ENCODE measurements around the gene FBXW10B.
"Not testable (repeated sequence)": the region's sequence is repeated elsewhere in the genome, so short reads cannot be mapped to it uniquely, and the experiment has no call there.

Gene FBXW10B, protein sequence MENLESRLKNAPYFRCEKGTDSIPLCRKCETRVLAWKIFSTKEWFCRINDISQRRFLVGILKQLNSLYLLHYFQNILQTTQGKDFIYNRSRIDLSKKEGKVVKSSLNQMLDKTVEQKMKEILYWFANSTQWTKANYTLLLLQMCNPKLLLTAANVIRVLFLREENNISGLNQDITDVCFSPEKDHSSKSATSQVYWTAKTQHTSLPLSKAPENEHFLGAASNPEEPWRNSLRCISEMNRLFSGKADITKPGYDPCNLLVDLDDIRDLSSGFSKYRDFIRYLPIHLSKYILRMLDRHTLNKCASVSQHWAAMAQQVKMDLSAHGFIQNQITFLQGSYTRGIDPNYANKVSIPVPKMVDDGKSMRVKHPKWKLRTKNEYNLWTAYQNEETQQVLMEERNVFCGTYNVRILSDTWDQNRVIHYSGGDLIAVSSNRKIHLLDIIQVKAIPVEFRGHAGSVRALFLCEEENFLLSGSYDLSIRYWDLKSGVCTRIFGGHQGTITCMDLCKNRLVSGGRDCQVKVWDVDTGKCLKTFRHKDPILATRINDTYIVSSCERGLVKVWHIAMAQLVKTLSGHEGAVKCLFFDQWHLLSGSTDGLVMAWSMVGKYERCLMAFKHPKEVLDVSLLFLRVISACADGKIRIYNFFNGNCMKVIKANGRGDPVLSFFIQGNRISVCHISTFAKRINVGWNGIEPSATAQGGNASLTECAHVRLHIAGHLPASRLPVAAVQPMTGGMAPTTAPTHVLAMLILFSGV
- total RNA-seq, result 0.17 to 0.51 reads per million in 2 donors

DNA sequence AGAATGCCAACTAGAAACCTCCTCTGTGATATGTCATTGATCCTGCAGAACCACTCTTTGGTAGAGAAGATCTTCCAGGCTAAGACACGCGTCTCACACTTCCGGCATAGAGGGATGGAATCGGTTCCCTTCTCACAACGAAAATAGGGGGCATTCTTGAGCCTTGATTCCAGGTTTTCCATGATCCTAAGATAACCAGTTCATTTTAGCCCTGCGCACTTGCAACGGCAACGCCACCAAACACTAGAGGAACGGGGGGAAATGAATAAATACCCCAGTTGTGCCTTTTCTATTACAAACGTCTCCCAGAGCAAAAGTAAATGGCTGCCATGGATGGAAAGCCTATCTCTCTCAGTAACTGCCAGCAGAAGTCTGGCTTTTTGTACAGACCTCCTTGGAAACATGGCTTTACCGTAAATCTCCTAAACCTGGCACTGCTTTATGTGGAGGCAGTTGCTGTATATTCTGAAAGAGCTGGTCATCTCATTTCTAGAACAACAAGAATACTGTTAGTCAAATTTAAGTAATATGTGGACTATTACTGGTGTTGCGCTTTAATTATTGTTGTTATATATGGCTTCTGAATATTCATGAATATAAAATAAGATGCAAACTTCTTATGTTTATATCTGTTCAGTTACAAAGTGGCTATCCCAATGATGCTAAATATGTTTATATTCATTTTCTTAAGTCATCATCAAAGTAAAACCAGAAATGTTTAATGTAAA, at the start of gene FBXW10B:
Gene FBXW10B (minus strand): TSS at position 374 of the 728 bp plus-strand sequence. CDS start 192 bp downstream, at position 182.
- DNase-seq, result not testable (repeated sequence)

DNA sequence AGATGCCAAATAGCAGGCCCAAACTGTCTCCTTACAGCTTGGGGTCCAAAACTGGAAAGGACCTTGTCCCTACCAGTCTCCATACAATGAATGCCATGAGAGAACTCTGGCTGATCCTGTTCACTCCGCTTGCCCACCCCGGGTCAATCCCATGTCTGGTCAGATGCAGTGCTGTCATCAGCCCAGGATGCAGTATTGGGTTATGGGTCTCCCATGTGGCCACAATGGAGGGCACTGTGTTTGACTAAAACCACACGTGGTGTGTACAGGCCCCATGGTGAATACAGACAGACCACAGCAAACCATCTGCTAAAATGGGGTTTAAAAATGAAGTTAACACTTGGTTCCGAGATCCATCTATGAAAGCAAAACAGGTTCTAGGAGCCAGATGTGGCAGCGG, 44.2 kb upstream of the FBXW10B start:
- no peak for DNase-seq

DNA sequence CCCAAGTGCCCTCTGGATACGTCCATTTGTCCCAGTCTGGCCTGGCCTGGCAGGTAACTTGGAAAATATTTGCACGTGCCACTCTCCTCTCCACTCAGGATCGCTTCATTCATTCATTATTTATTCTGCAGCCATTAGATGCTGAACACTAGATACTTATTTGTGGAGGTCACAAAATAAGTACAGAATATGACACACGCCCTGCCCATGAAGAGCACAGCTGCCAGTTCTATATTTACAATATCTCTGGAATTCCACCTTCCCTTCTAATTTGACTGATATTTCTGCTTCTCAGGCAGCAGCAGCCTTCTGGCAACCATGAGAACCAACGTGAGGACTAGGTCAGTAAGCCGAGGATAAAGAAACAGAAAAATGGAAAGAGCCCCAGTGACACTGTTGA, 43.7 kb upstream of the FBXW10B start:
- no peak for DNase-seq

DNA sequence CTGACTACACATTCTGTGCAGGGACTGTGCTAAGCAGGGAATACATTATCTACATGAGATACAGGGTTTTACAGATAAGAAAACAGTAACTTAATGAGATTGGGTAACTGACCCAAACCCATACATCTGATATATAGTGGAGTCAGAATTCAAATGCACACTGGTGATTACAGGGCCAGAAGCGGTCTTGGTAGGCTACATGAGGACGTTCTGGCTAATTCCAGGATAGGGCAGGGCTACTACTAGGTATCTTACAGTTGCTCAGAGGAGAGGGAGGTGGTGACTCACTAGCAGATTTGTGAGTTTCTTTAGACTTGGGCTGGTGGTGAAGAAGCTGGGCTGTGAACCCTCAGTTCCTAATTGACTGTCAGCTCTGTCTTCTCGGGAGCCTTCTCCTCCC, 43.2 kb upstream of the FBXW10B start:
- DNase-seq, result no peak

DNA sequence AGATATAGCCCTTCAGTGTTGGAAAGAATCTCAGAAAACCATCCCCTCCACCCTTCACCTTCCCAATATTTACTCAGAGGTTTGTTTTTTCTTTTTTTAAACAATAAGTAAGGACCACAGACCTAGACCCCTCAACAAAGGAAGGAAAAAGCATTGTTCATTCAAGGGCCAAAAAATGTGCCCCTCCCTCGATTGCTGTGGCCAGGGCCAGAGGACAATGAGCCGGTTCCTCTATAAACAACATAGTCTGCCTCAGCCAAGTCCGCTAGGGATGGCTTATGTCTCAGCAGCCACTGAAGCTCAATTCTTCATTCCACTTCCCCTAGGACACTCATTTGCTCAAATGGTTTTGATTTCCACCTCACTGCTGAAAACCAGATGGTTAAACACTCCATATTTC, 40.6 kb upstream of the FBXW10B start:
- DNase-seq, result no peak

DNA sequence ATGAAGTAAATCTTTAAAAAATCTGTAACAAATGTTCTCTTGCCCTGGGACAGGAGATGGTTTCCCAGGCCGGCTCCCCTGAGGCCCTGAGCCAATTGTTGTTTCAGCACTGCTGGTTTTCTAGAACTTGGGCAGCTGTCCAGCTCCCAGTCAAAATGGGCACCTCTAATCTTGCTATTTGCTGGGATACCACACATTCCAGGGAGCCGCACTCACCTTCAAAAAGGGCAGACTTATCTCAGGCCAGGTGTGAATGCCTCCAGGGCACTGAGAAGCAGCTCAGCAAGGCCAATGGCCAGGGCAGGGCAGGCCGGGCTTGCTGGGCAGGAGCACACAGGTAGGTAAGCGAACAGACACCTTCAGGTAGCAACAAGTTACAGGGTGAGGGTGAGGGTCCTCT, 40.2 kb upstream of the FBXW10B start:
- no peak for DNase-seq

DNA sequence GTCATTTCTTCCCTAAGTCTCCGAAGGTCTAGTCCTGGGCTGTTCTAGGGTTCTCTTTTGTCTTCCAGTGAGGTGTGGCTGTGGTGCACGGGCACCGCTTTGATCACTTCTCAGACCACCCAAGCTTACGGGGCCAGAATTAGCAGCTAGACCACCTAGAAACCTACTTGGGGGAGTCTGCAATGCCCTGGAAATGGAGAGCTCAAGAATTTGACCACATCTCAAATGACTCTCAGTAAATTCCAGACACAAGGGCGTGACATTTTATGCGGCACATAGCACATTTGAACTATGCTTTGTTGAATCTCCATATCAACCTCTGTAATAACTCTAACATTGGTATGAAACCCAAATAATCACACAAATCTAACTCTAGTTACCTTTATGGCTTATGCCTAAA, 39.7 kb upstream of the FBXW10B start:
- DNase-seq, result no peak

DNA sequence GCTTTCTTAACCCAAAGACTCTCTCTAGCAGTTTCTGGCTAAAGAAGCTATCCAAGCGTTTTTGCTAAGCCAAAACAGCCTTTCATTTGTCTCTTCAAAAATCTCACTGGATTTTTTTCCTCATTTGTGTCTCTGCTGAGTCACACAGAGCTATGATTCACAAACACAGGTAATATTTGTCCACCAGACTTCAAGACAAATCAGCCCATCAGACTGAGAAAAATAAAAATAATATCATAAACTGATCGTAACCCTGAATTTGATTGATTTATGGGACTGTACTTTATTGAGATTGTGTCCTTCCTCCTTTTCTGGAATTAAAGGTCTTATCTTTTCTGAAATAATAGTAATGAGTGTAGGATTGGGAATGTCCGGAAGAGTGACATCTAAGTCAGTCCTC, 38.8 kb upstream of the FBXW10B start:
- no peak for DNase-seq

DNA sequence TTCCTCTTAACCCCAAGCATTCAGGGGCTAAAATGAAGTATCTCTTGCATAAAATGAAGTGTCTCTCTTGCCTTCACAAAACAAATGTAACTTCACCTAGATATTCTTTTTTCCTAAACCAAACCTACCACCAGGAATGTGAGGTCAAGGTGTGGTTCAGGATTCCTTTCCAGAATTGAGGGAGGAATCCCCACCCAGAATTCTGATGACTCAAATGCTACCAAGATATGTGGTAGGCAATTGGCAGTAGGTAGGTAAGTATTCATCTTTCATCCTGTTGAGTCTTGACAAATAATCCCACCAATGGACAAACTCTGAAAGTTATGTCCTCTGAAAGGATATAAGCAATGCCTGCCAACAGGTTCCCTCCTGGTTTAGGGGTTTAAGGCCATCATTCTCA, 38.4 kb upstream of the FBXW10B start:
- DNase-seq, result no peak

DNA sequence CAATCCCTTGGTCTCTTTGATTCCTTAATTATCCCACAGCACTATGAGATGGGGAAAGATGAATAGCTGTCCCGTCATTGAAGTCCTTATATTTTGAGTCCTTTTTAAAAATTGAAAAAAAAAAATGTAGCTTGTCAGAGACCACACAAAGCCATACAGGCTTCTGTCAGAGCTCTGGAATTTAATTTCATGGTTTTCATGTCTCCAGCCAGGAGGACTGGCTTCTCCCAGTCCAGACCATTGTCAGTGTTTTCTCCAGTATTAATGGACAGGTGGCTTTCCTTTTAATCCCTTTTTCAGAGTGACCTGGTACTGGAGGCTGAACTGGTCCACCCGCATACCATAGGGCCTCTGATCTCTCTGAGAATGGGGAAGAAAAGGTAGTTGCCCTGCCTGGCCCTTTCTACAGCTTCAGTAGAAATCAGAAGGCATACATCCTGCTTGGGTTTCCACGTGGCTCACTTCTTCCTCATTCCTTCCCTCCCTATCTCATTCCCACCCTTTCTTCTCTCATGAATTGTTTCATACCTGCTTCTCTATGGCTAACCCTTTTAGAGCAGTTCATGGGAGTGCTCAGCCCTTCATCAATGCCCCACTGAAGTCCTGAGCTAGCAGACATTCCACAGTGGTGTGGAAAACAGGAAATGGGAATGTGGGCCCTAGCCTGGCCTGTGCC, 35.5 kb upstream of the FBXW10B start:
- DNase-seq, result no peak

DNA sequence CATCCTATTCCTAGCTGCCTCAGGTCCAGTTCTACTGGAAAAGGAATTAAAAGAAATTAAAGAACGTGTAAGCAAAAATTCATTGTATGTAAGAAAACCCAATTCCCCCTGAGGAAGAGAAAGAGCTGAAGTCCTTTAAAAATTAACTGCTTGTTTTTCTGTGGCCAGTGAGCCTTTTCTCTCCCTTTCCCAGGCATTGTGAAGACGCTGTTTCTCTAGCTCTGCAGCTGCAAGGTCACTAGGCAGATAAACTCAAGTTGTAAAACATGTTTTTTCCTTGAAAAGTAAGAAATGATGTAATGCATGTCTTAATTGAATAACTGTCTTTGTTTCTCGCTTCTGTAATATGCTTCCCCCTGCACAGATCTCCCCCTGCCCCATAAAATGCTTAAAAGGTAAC, 34.9 kb upstream of the FBXW10B start:
- DNase-seq, result not testable (repeated sequence)

DNA sequence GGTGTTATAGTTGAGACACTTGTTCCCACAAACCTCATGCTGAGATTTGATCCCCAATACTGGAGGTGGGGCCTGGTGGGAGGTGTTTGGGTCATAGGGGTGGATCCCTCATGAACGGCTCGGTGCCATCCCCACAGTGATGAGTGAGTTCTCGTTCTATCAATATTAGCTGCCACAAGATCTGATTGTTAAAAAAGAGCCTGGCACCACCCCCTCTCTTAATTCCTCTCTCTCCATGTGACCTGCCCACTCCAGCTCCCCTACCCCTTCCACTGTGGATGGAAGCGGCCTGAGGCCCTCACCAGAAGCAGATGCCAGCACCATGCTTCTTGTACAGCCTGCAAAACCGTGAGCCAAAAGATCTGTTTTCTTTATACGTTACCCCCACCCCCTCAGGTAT, 33.5 kb upstream of the FBXW10B start:
- no peak for DNase-seq

DNA sequence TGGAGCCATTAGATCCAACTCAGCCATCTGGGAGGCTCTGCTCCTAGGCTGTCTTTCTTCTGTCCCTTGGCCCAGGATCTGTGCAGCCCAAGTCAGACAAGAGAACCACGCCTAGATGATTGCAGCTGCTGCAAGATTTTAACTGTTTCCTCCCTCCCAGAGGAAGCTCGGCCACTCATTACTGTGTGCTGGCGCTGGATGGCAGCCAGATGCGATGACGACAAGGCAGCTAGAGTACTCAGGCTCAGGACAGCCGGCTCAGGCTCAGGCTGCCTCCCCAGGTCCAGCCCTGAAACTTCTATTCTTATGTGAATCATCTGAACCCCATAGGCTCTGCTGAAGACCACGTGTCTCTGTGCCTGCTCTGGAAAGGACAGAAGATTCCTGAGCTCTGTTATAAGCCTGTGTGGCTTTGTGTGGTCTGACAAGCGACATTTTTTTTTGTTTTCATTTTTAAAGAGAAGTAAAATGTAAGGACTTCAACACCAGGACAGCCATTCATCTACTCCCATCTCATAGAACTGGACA, 32.1 kb upstream of the FBXW10B start:
- no peak for DNase-seq

DNA sequence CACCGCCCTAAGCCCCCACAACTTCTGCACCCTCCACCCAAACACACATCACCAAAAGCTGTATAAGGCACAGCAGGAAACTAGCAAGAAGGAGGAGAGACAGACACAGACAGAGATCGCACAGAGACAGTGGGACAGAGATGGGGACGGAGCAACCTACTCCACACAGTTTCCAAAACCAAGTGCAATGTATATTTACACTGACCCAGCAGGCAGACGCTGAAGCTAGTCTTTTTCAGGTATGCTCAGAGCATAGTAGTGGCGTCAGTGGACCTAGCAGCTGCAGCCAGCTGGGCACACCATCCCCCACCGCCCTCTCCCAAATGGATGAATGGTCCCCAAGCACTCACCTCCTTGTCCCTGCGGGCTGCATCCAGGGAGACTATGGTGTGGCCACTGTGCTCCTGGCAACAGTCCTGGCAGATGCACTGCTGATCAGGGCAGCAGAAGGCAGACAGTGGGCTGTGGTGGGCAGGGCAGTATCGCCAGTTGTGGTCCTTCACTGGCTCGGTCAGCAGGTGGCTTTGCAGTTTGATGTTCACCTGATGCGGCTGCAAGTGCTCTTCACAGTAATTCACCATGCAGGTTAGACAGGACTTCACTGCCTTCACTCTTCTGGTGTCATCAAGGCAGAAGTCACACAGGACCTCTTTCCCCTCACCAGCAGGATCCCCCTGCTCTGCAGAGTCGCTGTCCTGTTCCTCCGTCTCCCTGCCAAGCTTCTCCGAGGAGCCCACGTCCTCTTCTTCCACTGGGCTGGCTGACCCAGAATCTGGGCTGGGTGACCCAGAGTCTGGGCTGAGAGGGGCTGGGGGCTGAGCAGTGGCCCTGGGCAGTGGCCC, 31.5 kb upstream of the FBXW10B start:
- DNase-seq, result no peak

DNA sequence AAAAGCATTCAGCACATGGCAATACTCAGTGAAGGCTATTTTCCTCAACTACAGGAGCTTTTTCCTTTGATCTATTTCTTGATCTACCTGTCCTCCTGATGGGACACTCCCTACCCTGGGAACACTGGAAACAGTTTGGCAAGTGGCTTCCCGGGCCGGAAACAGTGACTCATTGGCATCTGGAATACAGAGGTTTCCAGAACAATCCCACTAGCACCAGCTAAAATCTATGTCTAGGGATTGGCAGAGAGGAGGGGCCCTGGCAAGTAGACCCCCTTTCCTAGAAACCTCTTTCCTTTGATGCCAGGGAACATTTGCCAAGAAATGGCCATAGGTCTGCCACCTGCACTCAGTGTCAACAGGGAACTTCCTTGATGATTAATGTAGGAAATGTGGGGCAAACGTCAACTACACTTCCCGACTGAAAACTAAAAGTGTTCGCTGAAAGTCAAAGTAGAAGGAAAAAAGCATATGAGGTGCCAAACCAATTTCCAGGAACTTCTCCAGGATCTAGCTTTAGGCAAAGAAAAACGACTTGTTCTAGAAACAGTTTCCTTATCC, 30.4 kb upstream of the FBXW10B start:
- DNase-seq, result no peak

DNA sequence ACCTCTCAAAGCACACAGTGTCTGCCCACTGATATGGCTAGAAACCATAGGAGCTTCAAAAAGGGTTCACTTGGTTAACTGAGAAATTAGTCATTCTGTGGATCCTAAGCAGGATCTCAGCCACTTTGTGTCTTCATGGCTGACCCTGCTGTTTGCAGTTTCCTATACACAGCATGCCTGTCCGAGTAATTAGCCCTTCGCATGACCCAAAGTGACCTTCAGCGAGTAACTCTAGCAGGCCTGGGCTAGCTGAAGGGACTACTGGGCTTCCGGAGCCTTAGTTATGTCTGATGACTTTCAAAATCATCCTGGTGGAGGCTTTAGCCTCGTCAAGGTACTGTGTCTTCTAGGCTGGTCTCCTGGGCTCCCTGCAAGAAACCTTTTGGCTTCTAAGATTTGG, 28.9 kb upstream of the FBXW10B start:
- no peak for DNase-seq

DNA sequence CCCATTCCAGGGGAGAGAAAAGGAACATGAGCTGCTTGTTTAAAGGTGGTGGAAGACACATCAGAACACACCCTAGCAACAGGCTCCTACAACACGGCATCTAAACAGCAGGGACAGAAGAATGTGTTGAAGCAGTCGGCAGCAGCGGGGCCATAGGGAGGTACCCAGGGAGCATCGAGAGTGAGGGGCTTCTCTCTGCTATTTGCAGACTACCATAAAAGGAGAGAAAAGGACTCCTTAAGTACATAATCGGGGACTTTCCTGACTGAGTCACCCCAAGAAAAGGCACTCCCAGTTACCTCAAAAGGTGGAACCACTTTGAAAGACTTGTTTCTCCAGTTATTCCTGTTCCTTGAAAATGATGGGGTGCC, 26.4 kb upstream of the FBXW10B start:
- not testable (repeated sequence) for DNase-seq

DNA sequence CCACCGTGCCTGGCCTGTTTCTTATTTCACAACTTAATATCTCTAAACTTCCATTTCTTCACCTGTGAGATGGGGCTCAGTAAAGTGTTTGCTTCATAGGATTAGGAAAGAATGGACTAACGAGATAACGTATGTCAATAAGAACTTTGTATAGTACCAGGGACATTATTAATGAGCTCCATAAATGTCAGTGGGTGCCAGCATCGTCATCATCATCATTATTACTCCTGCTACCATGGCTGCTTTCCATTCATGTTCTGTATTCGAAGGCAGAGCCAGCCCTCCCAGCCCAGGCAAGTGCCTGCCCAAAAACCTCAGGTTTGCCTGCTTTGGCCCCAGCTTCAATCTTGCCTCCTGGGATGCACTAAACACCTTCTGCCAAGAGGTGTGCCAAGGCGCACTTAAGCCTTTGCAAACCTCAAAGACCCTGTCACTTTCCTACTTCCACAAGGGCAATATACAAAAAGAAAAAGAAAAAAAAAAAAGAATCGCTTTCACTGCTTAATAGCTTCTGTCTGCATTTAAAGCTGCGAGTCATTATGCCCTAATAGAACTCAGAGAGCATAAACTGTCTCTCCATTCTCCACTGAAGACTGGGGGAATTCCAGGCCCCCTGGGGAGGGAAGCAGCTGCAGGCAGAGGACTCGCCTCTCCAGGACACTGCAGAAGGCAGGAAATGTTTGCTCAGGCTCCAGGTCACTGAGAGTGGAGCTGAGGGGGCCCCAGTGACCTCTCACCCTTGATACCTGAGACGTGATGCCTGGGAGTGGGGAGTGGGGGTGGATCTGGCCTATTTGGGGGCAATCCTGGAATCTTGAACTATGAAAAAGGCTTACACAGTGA, 25.8 kb upstream of the FBXW10B start:
- DNase-seq, result not testable (repeated sequence)

DNA sequence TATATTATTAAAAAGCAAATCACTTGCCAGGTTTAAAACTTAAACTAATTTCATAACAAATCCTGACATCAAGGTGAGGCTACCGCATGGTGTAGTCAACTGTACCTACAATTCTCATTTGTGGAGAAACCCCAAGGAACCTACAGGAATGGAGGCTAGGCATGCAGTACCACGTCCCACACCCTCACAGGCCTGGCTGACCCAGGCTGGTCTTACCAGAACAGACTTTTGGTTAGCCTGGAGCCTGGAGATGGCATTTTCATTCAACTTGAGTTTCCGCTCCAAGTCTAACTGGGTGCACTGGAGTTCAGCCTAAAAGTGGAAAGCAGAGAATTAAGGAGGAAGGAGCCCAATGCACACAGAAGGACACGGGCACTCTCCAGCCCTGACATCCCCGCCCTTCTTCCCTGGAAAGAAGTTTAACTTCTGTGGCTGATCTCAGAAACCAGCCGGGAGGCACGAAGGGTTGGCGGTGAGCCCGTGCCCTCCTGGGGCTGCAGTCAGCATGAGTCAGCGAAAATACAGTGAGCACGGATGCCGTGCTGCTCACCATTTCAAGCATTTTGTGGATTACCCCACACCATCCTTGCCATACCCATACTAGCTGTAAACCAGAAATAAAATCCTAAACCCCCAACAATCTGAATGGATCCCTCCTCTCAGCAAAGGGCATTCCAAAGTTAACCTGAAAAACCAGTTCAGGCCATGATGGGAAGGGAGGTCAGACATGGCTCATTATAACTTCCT, 23.2 kb upstream of the FBXW10B start:
- DNase-seq, result not testable (repeated sequence)

DNA sequence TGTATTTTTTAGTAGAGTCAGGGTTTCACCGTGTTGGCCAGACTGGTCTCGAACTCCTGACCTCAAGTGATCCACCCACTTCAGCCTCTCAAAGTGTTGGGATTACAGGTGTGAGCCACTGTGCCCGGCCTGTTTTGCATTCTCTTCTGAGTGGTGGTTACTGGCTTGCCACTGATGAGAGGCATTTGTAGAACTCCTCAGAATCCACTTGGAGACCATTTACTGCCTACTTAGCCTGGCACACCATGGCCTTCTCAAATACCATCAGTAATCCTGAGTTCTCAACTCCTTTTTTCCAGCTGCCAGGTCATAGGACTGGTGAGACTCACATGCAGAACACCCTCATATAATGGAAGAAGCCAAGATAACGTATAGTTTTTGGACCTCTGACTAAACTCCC, 22.5 kb upstream of the FBXW10B start:
- not testable (repeated sequence) for DNase-seq
